ENCODE results near the gene PDE2A.

The PDE2A gene

GRCh38 chr11:72630104-72630852, 43.9 kb downstream of the PDE2A start:
- CTCF ChIA-PET: interaction anchor here (0.6 to 1.1 kb wide), 2 partner anchors 29 to 54 kb away, joined by 4 read pairs; no protein-coding TSS in a partner anchor
- TF ChIP-seq CTCF (conservative IDR thresholded peaks at IDR 0.05; ENCODE audit: low read depth): no peak
- H3K27ac ChIP-seq: no peak overlapping the region
- no peak for DNase-seq (ENCODE audit: low spot score)
- POLR2A ChIA-PET (ENCODE audit: low non-redundant PET): no interaction called here

GRCh38 chr11:72629266-72629665, 45.0 kb downstream of the PDE2A start:
- no peak for TF ChIP-seq CTCF (conservative IDR thresholded peaks at IDR 0.05; ENCODE audit: low read depth)
- ChIA-PET CTCF (no interaction called here), POLR2A (ENCODE audit: low non-redundant PET) (no interaction called here)
- no peak overlapping the region for H3K27ac ChIP-seq
- no peak for DNase-seq (ENCODE audit: low spot score)

GRCh38 chr11:72627594-72628281, 46.5 kb downstream of the PDE2A start:
- ChIA-PET POLR2A (ENCODE audit: low non-redundant PET) (no interaction called here), CTCF (interaction anchor here (0.7 kb wide), 2 partner anchors 53 to 1152 kb away, joined by 3 read pairs; no protein-coding TSS in a partner anchor)
- DNase-seq (ENCODE audit: low spot score): no peak
- no peak for TF ChIP-seq CTCF (conservative IDR thresholded peaks at IDR 0.05; ENCODE audit: low read depth)
- H3K27ac ChIP-seq: peak overlapping the region; percentile 2; the same call in 1 of the 2 replicates

GRCh38 chr11:72626414-72626936, 47.7 kb downstream of the PDE2A start:
- TF ChIP-seq CTCF (conservative IDR thresholded peaks at IDR 0.05; ENCODE audit: low read depth): no peak
- CTCF ChIA-PET: no interaction called here
- POLR2A ChIA-PET (ENCODE audit: low non-redundant PET): no interaction called here
- no peak for DNase-seq (ENCODE audit: low spot score)
- H3K27ac ChIP-seq: no peak overlapping the region

- ChIA-PET POLR2A (ENCODE audit: low non-redundant PET) (no interaction called here), CTCF (no interaction called here)
- DNase-seq (ENCODE audit: low spot score): no peak
- no peak overlapping the region for H3K27ac ChIP-seq
- no peak for TF ChIP-seq CTCF (conservative IDR thresholded peaks at IDR 0.05; ENCODE audit: low read depth)
These were observed 48.4 kb downstream of the PDE2A start for GRCh38 chr11:72625691-72626413.

- TF ChIP-seq CTCF (conservative IDR thresholded peaks at IDR 0.05; ENCODE audit: low read depth): no peak
- ChIA-PET POLR2A (ENCODE audit: low non-redundant PET) (no interaction called here), CTCF (no interaction called here)
- DNase-seq (ENCODE audit: low spot score): no peak
- no peak overlapping the region for H3K27ac ChIP-seq
These were observed 49.6 kb downstream of the PDE2A start for GRCh38 chr11:72624496-72625201.
